Muscle layer of colon (tissue), 2 donors: ENCODE measurements around the gene HNRNPK.

Experiments
- H3K27ac ChIP-seq: one replicate; pipeline ENCODE4 v1.7.0; 2013; ENCODE audit warnings: low read depth, mild to moderate bottlenecking, low read length, moderate library complexity
- H3K27me3 ChIP-seq, 2 donors: one replicate each; pipeline ENCODE4 v1.7.0; 2013; ENCODE audit warnings: low read length in 2 of 2, mild to moderate bottlenecking in 2 of 2; ENCODE audit not compliant: insufficient read depth in 2 of 2, control insufficient read depth in 1 of 2
- H3K36me3 ChIP-seq: one replicate; pipeline ENCODE4 v1.7.0; 2013; ENCODE audit warnings: mild to moderate bottlenecking, low read length; ENCODE audit not compliant: insufficient read depth
- H3K4me1 ChIP-seq: one replicate; pipeline ENCODE4 v1.7.0; 2013; ENCODE audit warnings: mild to moderate bottlenecking, low read length; ENCODE audit not compliant: insufficient read depth
- H3K4me3 ChIP-seq, 2 donors: one replicate each; pipeline ENCODE4 v1.7.0; 2013; ENCODE audit warnings: low read length in 2 of 2, low read depth in 1 of 2, mild to moderate bottlenecking in 1 of 2, moderate library complexity in 1 of 2
- H3K9ac ChIP-seq: one replicate; pipeline ENCODE4 v1.7.0; 2013; ENCODE audit warnings: low read length
- H3K9me3 ChIP-seq: one replicate; pipeline ENCODE4 v1.7.0; 2013; ENCODE audit warnings: mild to moderate bottlenecking, low read length
- donor health status: abdominal sarcoma.
- donor health status: Adenocarcinoma of cecum.

HNRNPK gene

DNA sequence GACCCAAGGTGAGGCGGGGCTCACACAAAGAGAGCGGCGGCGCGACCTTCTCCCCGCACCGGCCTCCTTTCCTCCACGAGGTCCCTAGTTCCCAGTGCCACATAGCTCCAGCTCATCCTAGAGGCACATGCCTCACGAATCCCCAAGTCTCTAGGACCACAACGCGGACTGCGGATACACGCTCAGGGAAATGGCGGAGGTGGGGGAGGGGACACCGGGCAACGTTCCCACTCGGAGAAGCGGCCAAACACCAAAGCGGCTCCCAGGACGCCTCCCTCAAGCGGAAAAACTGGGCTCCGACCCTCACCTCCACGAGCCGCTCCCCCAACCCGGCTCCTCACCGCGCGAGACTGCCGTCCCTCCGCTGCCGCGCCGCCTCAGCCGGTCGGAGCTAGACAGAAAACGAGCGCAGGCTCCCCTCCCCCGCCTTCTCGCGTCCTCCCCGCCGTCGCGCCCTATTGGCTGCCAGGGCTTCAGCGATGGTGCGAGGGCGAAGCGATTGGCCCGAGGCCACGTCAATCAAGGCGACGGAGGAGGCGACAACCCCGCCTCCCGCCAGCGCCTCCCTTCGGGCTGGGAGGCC is at the start of gene HNRNPK:
HNRNPK (minus strand) TSS at position 404 of the 583 bp plus-strand sequence. CDS start 1,963 bp downstream, outside the sequence.
- Histone ChIP-seq H3K9me3 (no peaks in the 10 kb centered on the region), H3K4me3 (peak within 1 kb of the TSS; percentile 99), H3K36me3 (peaks cover 28% of the 10 kb centered on the region), H3K9ac (peak within 1 kb of the TSS; percentile 96), H3K4me1 (peaks cover 31% of the 10 kb centered on the region), H3K27me3 (no peaks in the 10 kb centered on the region), H3K27ac (peak within 1 kb of the TSS; percentile 86)

DNA sequence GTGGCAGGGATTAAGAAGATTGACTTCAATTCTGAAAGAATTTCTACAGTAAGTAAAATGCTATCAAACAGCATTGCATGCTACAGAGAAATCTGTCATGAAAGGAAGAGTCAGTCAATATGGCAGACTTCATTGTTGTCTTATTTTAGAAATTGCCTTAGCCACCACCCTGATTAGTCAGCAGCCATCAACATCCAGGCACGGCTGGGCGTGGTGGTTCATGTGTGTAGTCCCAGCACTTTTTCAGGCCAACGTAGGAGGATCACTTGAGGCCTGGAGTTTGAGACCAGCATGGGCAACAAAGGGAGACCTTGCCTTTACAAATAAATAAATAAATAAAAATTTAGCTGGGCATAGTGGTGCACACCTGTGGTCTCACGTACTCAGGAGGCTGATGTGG is 47.2 kb upstream of the HNRNPK start:
- Histone ChIP-seq H3K9me3 (no peaks in the 10 kb centered on the region), H3K9ac (no peak overlapping the region), H3K36me3 (no peaks in the 10 kb centered on the region), H3K4me3 (no peak overlapping the region), H3K4me1 (no peaks in the 10 kb centered on the region), H3K27me3 (no peaks in the 10 kb centered on the region), H3K27ac (no peak overlapping the region)

DNA sequence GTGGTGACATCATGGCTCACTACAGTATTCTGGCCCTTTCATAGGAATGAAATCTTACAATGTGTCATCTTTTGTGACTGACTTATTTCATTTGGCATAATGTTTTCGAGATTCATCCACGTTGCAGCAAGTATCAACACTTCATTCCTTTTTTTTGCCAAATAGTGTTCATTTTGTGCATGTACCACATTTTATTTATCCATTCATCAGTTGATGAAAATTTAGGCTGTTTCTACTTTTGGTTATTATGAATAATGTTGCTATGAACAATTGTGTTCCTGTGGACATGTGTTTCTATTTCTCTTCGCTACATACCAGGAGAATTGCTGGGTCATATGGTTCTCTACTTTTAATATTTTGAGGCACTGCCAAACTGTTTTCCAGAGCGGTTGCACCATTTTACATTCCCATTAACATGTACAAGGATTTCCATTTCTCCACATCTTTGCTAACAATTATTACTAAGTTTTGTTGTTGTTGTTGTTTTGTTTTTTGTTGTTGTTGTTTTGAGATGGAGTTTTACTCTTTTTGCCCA is 44.1 kb upstream of the HNRNPK start:
- no peak overlapping the region for H3K4me3 ChIP-seq

GRCh38 chr9:84007662-84008061 is 27.6 kb upstream of the HNRNPK start:
- Histone ChIP-seq H3K4me1 (no peaks in the 10 kb centered on the region), H3K9me3 (no peaks in the 10 kb centered on the region), H3K36me3 (no peaks in the 10 kb centered on the region), H3K4me3 (no peak overlapping the region), H3K9ac (no peak overlapping the region), H3K27me3 (no peaks in the 10 kb centered on the region), H3K27ac (no peak overlapping the region)

More for the DNA sequence above, 44.1 kb upstream of the HNRNPK start:
- H3K9ac ChIP-seq = no peak overlapping the region
- H3K27ac ChIP-seq = no peak overlapping the region
- no peaks in the 10 kb centered on the region for H3K9me3 ChIP-seq
- H3K36me3 ChIP-seq = no peaks in the 10 kb centered on the region
- H3K27me3 ChIP-seq = no peaks in the 10 kb centered on the region
- no peaks in the 10 kb centered on the region for H3K4me1 ChIP-seq

DNA sequence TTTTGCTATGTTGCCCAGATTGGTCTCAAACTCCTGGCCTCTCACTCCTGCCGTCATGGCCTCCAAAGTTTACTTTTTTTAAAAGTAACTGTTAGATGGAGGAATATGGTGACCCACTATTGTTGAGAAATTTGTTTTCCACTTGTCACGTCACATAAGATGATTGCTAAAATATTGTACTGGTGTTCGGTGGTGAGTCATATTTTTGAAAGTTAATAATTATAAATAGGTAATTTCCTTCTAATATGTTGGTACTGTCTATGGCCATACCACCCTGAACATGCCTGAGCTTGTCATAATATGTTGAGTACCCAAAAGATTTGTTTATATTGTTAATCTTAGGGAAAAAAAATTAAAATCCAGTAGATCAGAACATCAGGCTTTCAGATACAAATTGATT is 23.2 kb upstream of the HNRNPK start:
- no peaks in the 10 kb centered on the region for H3K36me3 ChIP-seq
- H3K27me3 ChIP-seq = no peaks in the 10 kb centered on the region
- no peaks in the 10 kb centered on the region for H3K9me3 ChIP-seq
- H3K27ac ChIP-seq = no peak overlapping the region
- H3K4me1 ChIP-seq = no peaks in the 10 kb centered on the region
- H3K4me3 ChIP-seq = no peak overlapping the region
- H3K9ac ChIP-seq = no peak overlapping the region

GRCh38 chr9:84002344-84002743 is 22.3 kb upstream of the HNRNPK start:
- Histone ChIP-seq H3K9me3 (no peaks in the 10 kb centered on the region), H3K27me3 (no peaks in the 10 kb centered on the region), H3K4me3 (no peak overlapping the region), H3K27ac (no peak overlapping the region), H3K36me3 (no peaks in the 10 kb centered on the region), H3K4me1 (no peaks in the 10 kb centered on the region), H3K9ac (no peak overlapping the region)

- Histone ChIP-seq H3K4me3 (no peak overlapping the region), H3K4me1 (no peaks in the 10 kb centered on the region), H3K9me3 (no peaks in the 10 kb centered on the region), H3K27me3 (no peaks in the 10 kb centered on the region), H3K27ac (no peak overlapping the region), H3K9ac (no peak overlapping the region), H3K36me3 (no peaks in the 10 kb centered on the region)
Observed at GRCh38 chr9:84001621-84002020, 21.6 kb upstream of the HNRNPK start.

DNA sequence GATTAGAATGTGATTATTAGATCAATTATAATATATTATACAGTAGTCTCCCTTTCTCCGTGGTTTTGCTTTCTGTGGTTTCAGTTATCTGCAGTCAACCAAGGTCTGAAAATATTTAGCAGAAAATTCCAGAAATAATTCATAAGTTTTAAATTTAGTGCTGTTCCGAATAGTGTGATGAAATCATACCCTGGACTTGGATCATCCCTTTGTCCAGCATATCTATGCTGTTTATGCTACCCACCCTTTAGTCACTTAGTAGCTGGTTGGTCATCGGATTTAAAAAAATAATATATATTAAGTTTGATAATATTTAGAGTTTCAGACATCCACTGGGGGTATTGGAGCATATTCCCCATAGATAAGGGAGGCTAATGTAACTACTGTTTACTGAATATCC is 20.2 kb upstream of the HNRNPK start:
- H3K4me1 ChIP-seq = no peaks in the 10 kb centered on the region
- H3K9ac ChIP-seq = no peak overlapping the region

GRCh38 chr9:83999141-83999918 is 19.3 kb upstream of the HNRNPK start:
- Histone ChIP-seq H3K4me1 (no peaks in the 10 kb centered on the region), H3K9me3 (no peaks in the 10 kb centered on the region), H3K27me3 (no peaks in the 10 kb centered on the region), H3K4me3 (no peak overlapping the region), H3K9ac (no peak overlapping the region), H3K27ac (no peak overlapping the region), H3K36me3 (no peaks in the 10 kb centered on the region)

More for the DNA sequence above, 20.2 kb upstream of the HNRNPK start:
- H3K4me3 ChIP-seq = no peak overlapping the region
- no peaks in the 10 kb centered on the region for H3K9me3 ChIP-seq
- H3K36me3 ChIP-seq = no peaks in the 10 kb centered on the region
- no peak overlapping the region for H3K27ac ChIP-seq
- no peaks in the 10 kb centered on the region for H3K27me3 ChIP-seq

DNA sequence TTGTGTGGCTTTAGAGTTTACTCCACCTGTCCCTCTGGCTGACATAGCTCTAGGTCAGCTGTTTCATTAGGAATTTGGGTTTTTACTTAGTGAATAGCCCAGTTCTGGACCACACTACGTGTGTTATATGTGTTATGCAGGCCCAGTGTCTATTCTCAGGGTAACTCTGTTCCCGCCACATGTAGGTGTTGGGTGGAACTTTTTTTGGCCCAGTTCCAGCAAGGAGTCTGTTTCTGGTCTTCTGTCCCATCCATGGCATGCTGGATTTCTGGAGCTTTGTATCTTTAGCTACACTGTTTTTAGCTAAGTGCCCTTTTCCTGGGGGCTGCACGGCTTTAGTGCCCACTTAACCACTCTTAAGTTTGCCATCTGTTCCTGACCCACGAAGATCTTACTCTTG is 16.1 kb upstream of the HNRNPK start:
- Histone ChIP-seq H3K4me3 (no peak overlapping the region), H3K4me1 (no peaks in the 10 kb centered on the region), H3K9ac (no peak overlapping the region), H3K27ac (no peak overlapping the region), H3K27me3 (no peaks in the 10 kb centered on the region), H3K9me3 (no peaks in the 10 kb centered on the region), H3K36me3 (no peaks in the 10 kb centered on the region)

GRCh38 chr9:83992901-83993300 is 12.9 kb upstream of the HNRNPK start:
- no peak overlapping the region for H3K4me3 ChIP-seq
- H3K27ac ChIP-seq = no peak overlapping the region
- H3K9me3 ChIP-seq = no peaks in the 10 kb centered on the region
- H3K9ac ChIP-seq = no peak overlapping the region
- H3K36me3 ChIP-seq = no peaks in the 10 kb centered on the region
- H3K27me3 ChIP-seq = no peaks in the 10 kb centered on the region
- H3K4me1 ChIP-seq = no peaks in the 10 kb centered on the region
